ENCODE measurements around the gene NHSL2.

- TF ChIP-seq, protein P1, sequence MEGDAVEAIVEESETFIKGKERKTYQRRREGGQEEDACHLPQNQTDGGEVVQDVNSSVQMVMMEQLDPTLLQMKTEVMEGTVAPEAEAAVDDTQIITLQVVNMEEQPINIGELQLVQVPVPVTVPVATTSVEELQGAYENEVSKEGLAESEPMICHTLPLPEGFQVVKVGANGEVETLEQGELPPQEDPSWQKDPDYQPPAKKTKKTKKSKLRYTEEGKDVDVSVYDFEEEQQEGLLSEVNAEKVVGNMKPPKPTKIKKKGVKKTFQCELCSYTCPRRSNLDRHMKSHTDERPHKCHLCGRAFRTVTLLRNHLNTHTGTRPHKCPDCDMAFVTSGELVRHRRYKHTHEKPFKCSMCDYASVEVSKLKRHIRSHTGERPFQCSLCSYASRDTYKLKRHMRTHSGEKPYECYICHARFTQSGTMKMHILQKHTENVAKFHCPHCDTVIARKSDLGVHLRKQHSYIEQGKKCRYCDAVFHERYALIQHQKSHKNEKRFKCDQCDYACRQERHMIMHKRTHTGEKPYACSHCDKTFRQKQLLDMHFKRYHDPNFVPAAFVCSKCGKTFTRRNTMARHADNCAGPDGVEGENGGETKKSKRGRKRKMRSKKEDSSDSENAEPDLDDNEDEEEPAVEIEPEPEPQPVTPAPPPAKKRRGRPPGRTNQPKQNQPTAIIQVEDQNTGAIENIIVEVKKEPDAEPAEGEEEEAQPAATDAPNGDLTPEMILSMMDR (conservative IDR thresholded peaks at IDR 0.05; ENCODE audit: low read length): no peak
- no peak for TF ChIP-seq EZH2phosphoT487 (IDR thresholded peaks at IDR 0.05; ENCODE audit: borderline replicate concordance, low read depth, low read length)
Observed at GRCh38 chrX:72031118-72031517, 120.5 kb downstream of the NHSL2 start.
